Stimulated activated effector memory CD8-positive, alpha-beta T cell treated with anti-CD3 and anti-CD28 coated beads, Interleukin-12 subunit alpha, Interleukin-12 subunit beta, amount 100 ng/mL, for 72 hours (primary cell): ENCODE measurements around the gene SLC17A2.

ENCODE experiments used
- ATAC-seq: fragments of 150-1000 bp; cut with Tn5 transposase; 2 replicates; pipeline ENCODE4 v1.10.0; 2021
- DNase-seq, 2 donors: peaks; one replicate each; pipeline ENCODE4 v3.0.0; 2021 to 2022; ENCODE audit warnings: low spot score in 2 of 2
- H3K27ac Mint-ChIP-seq: one replicate; pipeline ENCODE4 v1.8.0; 2022; ENCODE audit warnings: mild to moderate bottlenecking, mixed read lengths
- H3K36me3 Mint-ChIP-seq: one replicate; pipeline ENCODE4 v1.8.0; 2022; ENCODE audit warnings: mild to moderate bottlenecking, mixed read lengths
- H3K4me1 Mint-ChIP-seq: one replicate; pipeline ENCODE4 v1.8.0; 2022; ENCODE audit warnings: mixed read lengths
- H3K4me3 Mint-ChIP-seq: one replicate; pipeline ENCODE4 v1.8.0; 2022; ENCODE audit warnings: mild to moderate bottlenecking, mixed read lengths
- H3K9me3 Mint-ChIP-seq: one replicate; pipeline ENCODE4 v1.8.0; 2022; ENCODE audit warnings: mixed read lengths

Gene SLC17A2

GRCh38 chr6:25930532-25931410 is at the start of gene SLC17A2:
Gene SLC17A2, minus strand, starts transcription at chr6:25930691. Its CDS starts 4,895 bp downstream, at chr6:25925796.
- H3K27ac Mint-ChIP-seq = no peak within 1 kb of the TSS
- ATAC-seq = no peak
- no peaks in the 10 kb centered on the region for H3K4me1 Mint-ChIP-seq
- no peaks in the 10 kb centered on the region for H3K9me3 Mint-ChIP-seq
- no peak within 1 kb of the TSS for H3K4me3 Mint-ChIP-seq
- H3K36me3 Mint-ChIP-seq = no peaks in the 10 kb centered on the region
- peak in 1 of 2 donors; percentile 13 for DNase-seq

DNA sequence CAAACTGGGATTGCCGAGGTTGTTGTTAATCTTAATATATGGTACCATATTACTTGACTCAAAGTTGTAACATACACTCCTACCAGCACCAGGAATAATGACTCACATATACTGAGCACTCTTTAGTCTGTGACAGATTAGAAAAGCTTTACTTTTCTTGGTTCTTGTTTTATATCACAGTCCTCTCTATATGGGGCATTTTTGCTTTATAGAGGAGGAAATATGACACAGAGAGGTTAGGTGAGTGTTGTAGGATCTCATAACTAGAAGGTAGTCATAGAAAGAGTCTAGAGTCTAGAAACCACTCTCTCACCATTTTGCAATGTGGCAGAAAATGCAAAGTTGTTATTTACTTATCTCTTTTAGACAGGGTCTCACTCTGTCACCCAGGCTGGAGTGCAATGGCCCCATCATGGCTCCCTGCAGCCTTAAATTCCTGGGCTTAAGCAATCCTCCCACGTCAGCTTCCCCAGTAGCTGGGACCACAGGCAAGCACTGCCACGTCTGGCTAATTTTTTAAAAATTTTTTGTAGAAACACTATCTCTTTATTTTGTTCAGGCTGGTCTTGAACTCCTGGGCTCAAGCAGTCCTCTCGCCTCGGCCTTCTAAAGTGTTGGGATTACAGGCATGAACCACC is 45.6 kb upstream of the SLC17A2 start:
- no peak overlapping the region for H3K4me3 Mint-ChIP-seq
- peaks cover 57% of the 10 kb centered on the region for H3K4me1 Mint-ChIP-seq
- peak; percentile 100 for ATAC-seq
- no peak for DNase-seq
- H3K27ac Mint-ChIP-seq = peak overlapping the region; percentile 63
- peaks cover 100% of the 10 kb centered on the region for H3K36me3 Mint-ChIP-seq
- no peaks in the 10 kb centered on the region for H3K9me3 Mint-ChIP-seq

DNA sequence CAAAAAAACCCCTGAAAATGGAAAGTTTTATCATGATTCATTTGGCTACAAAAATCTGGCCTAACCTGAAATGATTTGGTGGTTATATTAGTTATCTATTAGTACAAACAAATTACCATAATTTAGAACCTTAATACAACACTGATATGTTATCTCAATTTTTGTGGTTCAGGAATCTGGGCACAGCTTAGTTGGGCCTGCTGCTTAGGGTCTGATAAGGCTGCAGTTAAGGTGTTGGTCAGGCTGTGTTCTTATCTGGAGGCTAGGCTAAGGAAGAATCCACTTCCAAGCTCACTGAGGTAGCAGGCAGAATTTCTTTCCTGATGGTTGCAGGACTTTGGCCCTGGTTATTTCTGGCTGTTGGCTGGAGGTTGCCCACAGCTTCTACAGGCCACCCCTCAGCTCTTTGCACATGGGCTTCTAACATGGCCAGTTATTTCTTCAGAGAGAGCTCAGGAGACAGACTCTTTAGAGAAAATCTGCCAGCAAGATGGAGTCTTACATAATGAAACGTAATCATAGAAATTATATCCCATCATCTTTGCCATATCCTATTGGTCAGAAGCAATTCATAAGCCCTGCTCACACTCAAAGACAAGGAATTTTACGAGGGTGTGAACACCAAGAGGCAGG is 43.5 kb upstream of the SLC17A2 start:
- Mint-ChIP-seq H3K36me3 (peaks cover 100% of the 10 kb centered on the region), H3K4me1 (peaks cover 65% of the 10 kb centered on the region), H3K4me3 (no peak overlapping the region), H3K9me3 (no peaks in the 10 kb centered on the region), H3K27ac (no peak overlapping the region)
- DNase-seq = no peak
- ATAC-seq = no peak

- ATAC-seq (no peak), DNase-seq (no peak)
- no peak overlapping the region for H3K27ac Mint-ChIP-seq
- H3K9me3 Mint-ChIP-seq = no peaks in the 10 kb centered on the region
- peaks cover 100% of the 10 kb centered on the region for H3K36me3 Mint-ChIP-seq
- H3K4me3 Mint-ChIP-seq = no peak overlapping the region
- peaks cover 75% of the 10 kb centered on the region for H3K4me1 Mint-ChIP-seq
Observed at GRCh38 chr6:25972902-25973301, 42.4 kb upstream of the SLC17A2 start.

- Mint-ChIP-seq H3K4me1 (peaks cover 76% of the 10 kb centered on the region), H3K27ac (peak overlapping the region; percentile 60), H3K4me3 (no peak overlapping the region)
Observed at GRCh38 chr6:25972128-25972527, 41.6 kb upstream of the SLC17A2 start.

DNA sequence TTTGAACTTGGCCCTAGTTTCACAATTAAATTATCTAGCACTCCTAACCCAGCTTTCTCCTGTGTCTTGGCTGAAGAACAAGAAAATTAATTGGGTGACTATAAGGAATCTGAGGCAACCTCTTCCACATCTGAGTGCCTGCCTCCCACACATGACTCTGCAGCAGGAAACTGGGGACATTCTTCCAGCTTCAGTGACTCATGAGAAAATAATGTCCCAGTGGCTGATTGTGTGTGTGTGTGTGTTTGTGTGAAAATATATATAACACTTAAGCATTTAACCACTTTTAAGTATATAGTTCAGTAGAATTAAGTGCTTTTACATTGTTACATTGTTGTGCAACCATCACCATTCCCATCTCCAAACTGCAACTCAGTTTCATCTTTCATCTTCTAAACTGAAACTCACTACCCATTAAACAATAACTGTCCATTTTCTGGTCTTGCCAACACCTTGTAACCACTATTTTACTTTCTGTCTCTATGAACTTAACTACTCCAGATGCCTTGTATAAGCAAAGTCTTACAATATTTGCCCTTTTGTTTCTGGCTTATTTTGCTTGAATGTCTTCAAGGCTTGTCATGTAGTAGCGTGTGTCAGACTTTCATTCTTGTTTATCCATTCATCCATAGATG is 40.8 kb upstream of the SLC17A2 start:
- Mint-ChIP-seq H3K36me3 (peaks cover 100% of the 10 kb centered on the region), H3K27ac (peak overlapping the region; percentile 60), H3K4me3 (no peak overlapping the region), H3K9me3 (no peaks in the 10 kb centered on the region), H3K4me1 (peaks cover 77% of the 10 kb centered on the region)
- no peak for ATAC-seq
- DNase-seq = no peak

More at GRCh38 chr6:25972128-25972527, 41.6 kb upstream of the SLC17A2 start:
- H3K36me3 Mint-ChIP-seq = peaks cover 100% of the 10 kb centered on the region
- no peaks in the 10 kb centered on the region for H3K9me3 Mint-ChIP-seq
- ATAC-seq = no peak
- no peak for DNase-seq

- peaks cover 99% of the 10 kb centered on the region for H3K36me3 Mint-ChIP-seq
- H3K27ac Mint-ChIP-seq = peak overlapping the region; percentile 29
- DNase-seq (no peak), ATAC-seq (no peak)
- peaks cover 79% of the 10 kb centered on the region for H3K4me1 Mint-ChIP-seq
- peak overlapping the region; percentile 86 for H3K4me3 Mint-ChIP-seq
- no peaks in the 10 kb centered on the region for H3K9me3 Mint-ChIP-seq
Observed at GRCh38 chr6:25968769-25969168, 38.3 kb upstream of the SLC17A2 start.

DNA sequence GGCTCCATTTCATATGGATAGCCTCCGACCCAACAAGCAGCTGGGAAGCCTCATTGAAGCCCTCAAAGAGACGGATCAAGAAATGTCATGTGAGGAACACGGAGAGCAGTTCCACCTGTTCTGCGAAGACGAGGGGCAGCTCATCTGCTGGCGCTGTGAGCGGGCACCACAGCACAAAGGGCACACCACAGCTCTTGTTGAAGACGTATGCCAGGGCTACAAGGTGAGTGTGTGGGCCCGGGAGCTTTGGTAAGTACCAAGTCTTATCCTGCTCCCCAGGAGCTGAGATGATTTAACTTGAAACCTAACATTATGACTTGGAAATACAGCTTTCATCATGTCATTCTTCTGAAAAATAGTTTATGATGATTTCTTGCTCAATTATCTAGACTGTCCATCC is 36.2 kb upstream of the SLC17A2 start:
- ATAC-seq = peak; percentile 29
- no peaks in the 10 kb centered on the region for H3K9me3 Mint-ChIP-seq
- peak overlapping the region; percentile 80 for H3K27ac Mint-ChIP-seq
- H3K4me3 Mint-ChIP-seq = peak overlapping the region; percentile 86
- H3K4me1 Mint-ChIP-seq = peaks cover 77% of the 10 kb centered on the region
- H3K36me3 Mint-ChIP-seq = peaks cover 92% of the 10 kb centered on the region
- DNase-seq = peak in 1 of 2 donors; percentile 52

- peak overlapping the region; percentile 86 for H3K4me3 Mint-ChIP-seq
- no peak for ATAC-seq
- H3K4me1 Mint-ChIP-seq = peaks cover 78% of the 10 kb centered on the region
- no peak for DNase-seq
- H3K9me3 Mint-ChIP-seq = peaks cover 3% of the 10 kb centered on the region
- peaks cover 85% of the 10 kb centered on the region for H3K36me3 Mint-ChIP-seq
- no peak overlapping the region for H3K27ac Mint-ChIP-seq
Observed at GRCh38 chr6:25965058-25965457, 34.6 kb upstream of the SLC17A2 start.

- H3K4me3 Mint-ChIP-seq = peak overlapping the region; percentile 86
Observed at GRCh38 chr6:25963426-25964123, 33.1 kb upstream of the SLC17A2 start.

DNA sequence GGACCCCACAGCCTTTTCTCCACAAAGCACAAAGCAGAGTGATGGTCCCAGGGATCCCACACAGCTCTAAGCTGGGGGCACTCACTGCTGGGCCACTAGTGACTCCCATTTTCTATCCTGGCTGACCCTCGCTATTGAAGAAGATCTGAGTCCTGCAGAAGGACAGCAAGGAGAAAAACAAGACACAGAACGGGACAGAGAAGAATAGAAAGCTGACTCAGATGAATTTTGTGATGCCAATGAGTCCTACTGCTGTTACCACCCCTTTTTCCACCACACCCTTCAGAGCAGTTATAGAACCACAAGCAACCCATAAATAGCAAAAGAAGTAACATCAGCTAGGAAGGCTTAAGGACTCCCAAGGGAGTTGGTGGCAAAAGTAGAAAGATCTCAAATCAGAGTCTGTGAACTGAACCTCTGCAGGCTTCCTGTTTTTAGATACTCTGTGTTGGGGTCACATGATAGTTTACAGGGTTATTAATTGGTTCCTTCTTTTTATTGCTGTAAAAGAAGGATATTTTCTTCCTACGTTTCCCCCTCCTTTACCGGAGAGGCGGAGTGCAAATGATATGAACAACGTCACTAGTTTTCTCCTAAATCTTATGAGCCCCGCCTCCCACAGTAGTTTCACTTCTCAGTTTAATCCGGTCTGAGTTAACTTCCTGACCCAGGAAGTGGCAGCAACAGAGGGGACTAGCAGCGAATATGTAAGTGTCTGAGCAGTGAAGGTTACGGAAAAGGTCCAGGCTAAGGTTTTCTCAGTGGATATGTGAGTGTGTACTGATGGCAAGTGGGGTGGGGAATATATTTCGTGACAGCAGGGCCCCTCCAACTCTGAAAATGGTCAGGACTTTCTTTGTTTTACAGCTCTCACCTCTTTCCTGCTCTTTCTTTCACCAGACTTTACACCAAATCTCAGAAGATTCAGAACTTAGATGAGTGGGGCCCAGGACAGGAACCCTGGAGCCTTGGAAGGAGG is 31.9 kb upstream of the SLC17A2 start, which contains the start of gene TRIM38:
TRIM38 (plus strand) TSS at position 654 of the 979 bp plus-strand sequence. CDS start 3,721 bp downstream, outside the sequence.
- ATAC-seq (peak; percentile 82), DNase-seq (peak; percentile 38 to 81)
- Mint-ChIP-seq H3K4me1 (peaks cover 77% of the 10 kb centered on the region), H3K36me3 (peaks cover 60% of the 10 kb centered on the region), H3K4me3 (peak within 1 kb of the TSS; percentile 86), H3K27ac (peak within 1 kb of the TSS; percentile 96), H3K9me3 (peaks cover 18% of the 10 kb centered on the region)

More at GRCh38 chr6:25963426-25964123, 33.1 kb upstream of the SLC17A2 start:
- no peak for ATAC-seq
- Mint-ChIP-seq H3K9me3 (peaks cover 12% of the 10 kb centered on the region), H3K36me3 (peaks cover 71% of the 10 kb centered on the region), H3K4me1 (peaks cover 82% of the 10 kb centered on the region), H3K27ac (peak overlapping the region; percentile 96)
- DNase-seq = no peak

GRCh38 chr6:25961619-25962148 is 31.2 kb upstream of the SLC17A2 start:
- Mint-ChIP-seq H3K4me3 (peak overlapping the region; percentile 86), H3K9me3 (peaks cover 18% of the 10 kb centered on the region), H3K27ac (peak overlapping the region; percentile 96), H3K36me3 (peaks cover 52% of the 10 kb centered on the region), H3K4me1 (peaks cover 69% of the 10 kb centered on the region)
- DNase-seq = no peak
- no peak for ATAC-seq

DNA sequence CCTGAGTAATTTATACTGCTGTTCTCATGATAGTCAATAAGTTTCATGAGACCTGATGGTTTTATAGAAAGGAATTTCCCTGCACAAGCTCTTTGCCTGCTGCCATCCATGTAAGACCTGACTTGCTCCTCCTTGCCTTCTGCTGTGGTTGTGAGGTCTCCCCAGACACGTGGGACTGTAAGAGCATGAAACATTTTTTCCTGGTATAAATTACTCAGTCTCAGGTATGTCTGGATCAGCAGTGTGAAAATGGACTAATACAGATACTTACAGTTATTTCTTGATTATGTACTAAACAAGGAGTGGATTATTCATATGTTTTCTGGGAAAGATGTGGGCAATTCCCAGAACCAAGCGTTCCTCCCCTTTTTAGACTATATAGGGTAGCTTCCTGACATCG is 30.2 kb upstream of the SLC17A2 start:
- peak; percentile 10 to 69 for DNase-seq
- Mint-ChIP-seq H3K9me3 (peaks cover 18% of the 10 kb centered on the region), H3K4me3 (peak overlapping the region; percentile 86), H3K4me1 (peaks cover 63% of the 10 kb centered on the region), H3K36me3 (peaks cover 42% of the 10 kb centered on the region), H3K27ac (peak overlapping the region; percentile 96)
- peak; percentile 79 for ATAC-seq
